ENCODE data around the gene HMGCR.

The HMGCR gene

DNA sequence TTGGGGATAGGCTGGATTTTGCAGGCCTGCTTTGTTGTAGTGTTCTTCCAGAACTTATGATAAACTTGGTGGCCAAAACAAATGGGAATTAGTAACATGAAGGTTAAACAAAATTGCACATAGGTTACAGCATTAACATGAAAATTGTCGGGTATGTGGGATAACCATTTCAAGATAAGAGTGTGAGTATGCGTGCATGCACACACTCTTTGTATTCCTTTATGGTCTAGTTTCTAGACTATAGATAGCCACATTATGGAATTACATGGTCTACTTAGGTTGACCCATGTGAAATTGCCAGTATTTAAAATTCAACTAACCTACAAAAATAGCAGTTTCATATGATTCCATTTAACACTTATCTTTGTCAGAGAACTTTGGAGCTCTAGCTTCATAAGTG is 1.4 kb downstream of the HMGCR start:
- Mint-ChIP-seq H3K9me3 (peaks cover 11% of the 10 kb centered on the region), H3K27me3 (ENCODE audit: low read depth, poor library complexity) (no peaks in the 10 kb centered on the region), H3K36me3 (ENCODE audit: low read depth) (peaks cover 27% of the 10 kb centered on the region), H3K4me3 (no peak overlapping the region), H3K4me1 (peaks cover 46% of the 10 kb centered on the region), H3K27ac (peak overlapping the region; percentile 77)
- DNase-seq = no peak
- TF ChIP-seq CTCF (IDR thresholded peaks at IDR 0.05) = no peak

GRCh38 chr5:75340714-75341478 is 3.9 kb downstream of the HMGCR start:
- H3K9me3 Mint-ChIP-seq = no peaks in the 10 kb centered on the region
- DNase-seq = no peak
- H3K4me3 Mint-ChIP-seq = peak overlapping the region; percentile 57
- peaks cover 40% of the 10 kb centered on the region for H3K4me1 Mint-ChIP-seq
- TF ChIP-seq CTCF (IDR thresholded peaks at IDR 0.05) = no peak
- no peaks in the 10 kb centered on the region for H3K27me3 Mint-ChIP-seq (ENCODE audit: low read depth, poor library complexity)
- no peak overlapping the region for H3K27ac Mint-ChIP-seq
- peaks cover 41% of the 10 kb centered on the region for H3K36me3 Mint-ChIP-seq (ENCODE audit: low read depth)

DNA sequence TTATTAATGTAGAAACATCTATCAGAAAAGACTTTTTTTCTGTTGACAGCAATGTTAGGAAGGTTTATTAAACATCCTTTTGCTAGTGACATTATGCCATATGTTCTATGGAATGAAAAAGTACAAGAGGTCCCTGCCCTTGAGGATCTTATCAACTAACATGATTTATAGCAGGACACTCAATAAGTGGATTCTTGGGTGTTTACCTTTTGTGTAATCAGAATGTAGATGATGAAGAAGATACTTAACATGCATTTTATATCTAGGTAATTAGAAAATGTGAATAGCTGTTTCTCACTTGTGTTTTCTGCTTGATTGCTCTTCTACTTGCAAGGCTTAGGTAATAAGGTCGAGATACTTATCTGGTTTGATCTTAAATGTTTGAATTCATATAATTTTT is 4.9 kb downstream of the HMGCR start:
- Mint-ChIP-seq H3K4me3 (no peak overlapping the region), H3K9me3 (no peaks in the 10 kb centered on the region), H3K36me3 (ENCODE audit: low read depth) (peaks cover 49% of the 10 kb centered on the region), H3K4me1 (peaks cover 40% of the 10 kb centered on the region), H3K27ac (no peak overlapping the region), H3K27me3 (ENCODE audit: low read depth, poor library complexity) (no peaks in the 10 kb centered on the region)
- DNase-seq = no peak
- no peak for TF ChIP-seq CTCF (IDR thresholded peaks at IDR 0.05)

- H3K9me3 Mint-ChIP-seq = no peaks in the 10 kb centered on the region
- H3K4me3 Mint-ChIP-seq = no peak overlapping the region
- no peak overlapping the region for H3K27ac Mint-ChIP-seq
- no peak for DNase-seq
- H3K27me3 Mint-ChIP-seq (ENCODE audit: low read depth, poor library complexity) = no peaks in the 10 kb centered on the region
- peaks cover 40% of the 10 kb centered on the region for H3K4me1 Mint-ChIP-seq
- peaks cover 56% of the 10 kb centered on the region for H3K36me3 Mint-ChIP-seq (ENCODE audit: low read depth)
- TF ChIP-seq CTCF (IDR thresholded peaks at IDR 0.05) = no peak
Observed at GRCh38 chr5:75342836-75343235, 5.8 kb downstream of the HMGCR start.

- H3K4me1 Mint-ChIP-seq = no peaks in the 10 kb centered on the region
- no peak overlapping the region for H3K4me3 Mint-ChIP-seq
- no peaks in the 10 kb centered on the region for H3K9me3 Mint-ChIP-seq
- H3K27me3 Mint-ChIP-seq (ENCODE audit: low read depth, poor library complexity) = no peaks in the 10 kb centered on the region
- no peak for DNase-seq
- peak overlapping the region; percentile 52 for H3K27ac Mint-ChIP-seq
- TF ChIP-seq CTCF (IDR thresholded peaks at IDR 0.05) = no peak
- H3K36me3 Mint-ChIP-seq (ENCODE audit: low read depth) = peaks cover 77% of the 10 kb centered on the region
Observed at GRCh38 chr5:75348241-75348640, 11.2 kb downstream of the HMGCR start.

GRCh38 chr5:75349663-75350062 is 12.6 kb downstream of the HMGCR start:
- no peaks in the 10 kb centered on the region for H3K27me3 Mint-ChIP-seq (ENCODE audit: low read depth, poor library complexity)
- H3K36me3 Mint-ChIP-seq (ENCODE audit: low read depth) = peaks cover 79% of the 10 kb centered on the region
- H3K9me3 Mint-ChIP-seq = no peaks in the 10 kb centered on the region
- H3K27ac Mint-ChIP-seq = no peak overlapping the region
- DNase-seq = no peak
- no peaks in the 10 kb centered on the region for H3K4me1 Mint-ChIP-seq
- no peak overlapping the region for H3K4me3 Mint-ChIP-seq
- no peak for TF ChIP-seq CTCF (IDR thresholded peaks at IDR 0.05)

Data from nephron progenitor cell (in vitro differentiated cells).